Osteocyte (in vitro differentiated cells): ENCODE measurements around the gene RHCE. TPM values are rescaled to one million over a fixed set of nuclear protein-coding genes. Genes with fewer than 3 reads are reported as not detected.
"Not testable (repeated sequence)": the region's sequence is repeated elsewhere in the genome, so short reads cannot be mapped to it uniquely, and the experiment has no call there.

Experiments
- DNase-seq: peaks from one replicate; pipeline ENCODE4 v3.0.0; 2021; ENCODE audit warnings: mixed read lengths; ENCODE audit not compliant: unreplicated experiment; ENCODE audit errors: extremely low spot score
- H3K27ac Mint-ChIP-seq: one replicate; pipeline ENCODE4 v1.8.0; 2021; ENCODE audit warnings: mild to moderate bottlenecking, mixed read lengths; ENCODE audit not compliant: unreplicated experiment
- H3K27me3 Mint-ChIP-seq: one replicate; pipeline ENCODE4 v1.8.0; 2021; ENCODE audit warnings: mixed read lengths; ENCODE audit not compliant: unreplicated experiment
- H3K36me3 Mint-ChIP-seq: one replicate; pipeline ENCODE4 v1.8.0; 2021; ENCODE audit warnings: mixed read lengths; ENCODE audit not compliant: unreplicated experiment
- H3K4me1 Mint-ChIP-seq: one replicate; pipeline ENCODE4 v1.8.0; 2021; ENCODE audit warnings: mixed read lengths; ENCODE audit not compliant: unreplicated experiment
- H3K4me3 Mint-ChIP-seq: one replicate; pipeline ENCODE4 v1.8.0; 2021; ENCODE audit warnings: mild to moderate bottlenecking, moderate library complexity, mixed read lengths; ENCODE audit not compliant: unreplicated experiment
- H3K9me3 Mint-ChIP-seq: one replicate; pipeline ENCODE4 v1.8.0; 2021; ENCODE audit warnings: mixed read lengths; ENCODE audit not compliant: unreplicated experiment
- CTCF ChIP-seq: fragments of 200-600 bp; sonication (generic); IDR thresholded peaks from 2 replicates; pipeline ENCODE4 v1.5.0; 2021; ENCODE audit warnings: antibody characterized with exemption, mild to moderate bottlenecking, moderate library complexity
- total RNA-seq: library from RNA; stranded (reverse); gene quantifications from 2 replicates; pipeline ENCODE4 v1.2.1, GENCODE V29; 2021

Gene RHCE
- total RNA-seq, 1 donor from 2014 or later, result 0.40 TPM

DNA sequence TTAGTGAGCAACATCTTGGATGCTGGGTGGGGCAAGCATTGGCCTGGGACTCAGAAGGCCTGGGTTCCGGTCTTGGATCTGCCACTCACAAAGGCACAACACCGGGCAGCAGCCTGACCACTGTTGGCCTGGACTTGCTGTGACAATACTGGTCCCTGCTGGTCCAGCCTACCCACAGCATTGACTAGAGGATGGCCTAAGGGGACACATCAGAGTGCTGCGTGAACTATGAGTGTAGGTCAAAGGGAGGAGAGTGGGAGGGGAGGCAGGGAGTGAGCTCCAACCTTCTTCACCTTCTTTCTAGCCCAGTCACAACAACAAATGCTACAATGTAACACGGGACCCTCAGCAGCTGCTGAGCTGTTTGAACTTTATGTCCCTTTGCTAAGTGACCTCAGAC, 51.4 kb downstream of the RHCE start:
- H3K4me3 Mint-ChIP-seq, result no peak overlapping the region
- no peak for TF ChIP-seq CTCF
- DNase-seq, result peak; percentile 53
- peaks cover 15% of the 10 kb centered on the region for H3K4me1 Mint-ChIP-seq
- no peak overlapping the region for H3K27ac Mint-ChIP-seq
- H3K9me3 Mint-ChIP-seq, result no peaks in the 10 kb centered on the region
- H3K27me3 Mint-ChIP-seq, result no peaks in the 10 kb centered on the region
- no peaks in the 10 kb centered on the region for H3K36me3 Mint-ChIP-seq

GRCh38 chr1:25362634-25363559, 57.7 kb downstream of the RHCE start:
- Mint-ChIP-seq H3K36me3 (peaks cover 27% of the 10 kb centered on the region), H3K4me1 (peaks cover 18% of the 10 kb centered on the region)
- H3K9me3 Mint-ChIP-seq, H3K4me3 Mint-ChIP-seq, DNase-seq, H3K27me3 Mint-ChIP-seq, H3K27ac Mint-ChIP-seq: not testable (repeated sequence)

DNA sequence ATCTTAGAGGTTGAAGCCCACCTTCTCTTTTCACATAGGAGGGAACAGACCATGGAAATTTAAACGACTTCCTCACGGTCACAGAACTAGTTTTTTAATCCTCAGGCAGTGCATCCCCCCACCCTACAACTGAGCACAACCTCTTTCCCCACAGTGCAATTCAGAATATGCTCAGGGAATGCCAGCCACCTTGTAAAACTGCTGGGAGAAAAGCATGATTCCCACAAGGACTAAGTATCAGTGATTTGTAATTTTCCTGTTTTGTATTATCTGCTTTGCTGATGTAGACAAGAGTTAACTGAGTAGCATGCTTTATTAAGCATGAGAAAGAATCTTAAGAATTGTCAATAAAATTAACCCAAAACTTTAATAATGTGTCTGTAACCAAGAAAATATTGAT, 58.7 kb downstream of the RHCE start:
- Mint-ChIP-seq H3K4me1 (peaks cover 18% of the 10 kb centered on the region), H3K36me3 (peaks cover 31% of the 10 kb centered on the region), H3K27ac (no peak overlapping the region), H3K9me3 (no peaks in the 10 kb centered on the region), H3K27me3 (no peaks in the 10 kb centered on the region), H3K4me3 (no peak overlapping the region)
- no peak for DNase-seq
- no peak for TF ChIP-seq CTCF

DNA sequence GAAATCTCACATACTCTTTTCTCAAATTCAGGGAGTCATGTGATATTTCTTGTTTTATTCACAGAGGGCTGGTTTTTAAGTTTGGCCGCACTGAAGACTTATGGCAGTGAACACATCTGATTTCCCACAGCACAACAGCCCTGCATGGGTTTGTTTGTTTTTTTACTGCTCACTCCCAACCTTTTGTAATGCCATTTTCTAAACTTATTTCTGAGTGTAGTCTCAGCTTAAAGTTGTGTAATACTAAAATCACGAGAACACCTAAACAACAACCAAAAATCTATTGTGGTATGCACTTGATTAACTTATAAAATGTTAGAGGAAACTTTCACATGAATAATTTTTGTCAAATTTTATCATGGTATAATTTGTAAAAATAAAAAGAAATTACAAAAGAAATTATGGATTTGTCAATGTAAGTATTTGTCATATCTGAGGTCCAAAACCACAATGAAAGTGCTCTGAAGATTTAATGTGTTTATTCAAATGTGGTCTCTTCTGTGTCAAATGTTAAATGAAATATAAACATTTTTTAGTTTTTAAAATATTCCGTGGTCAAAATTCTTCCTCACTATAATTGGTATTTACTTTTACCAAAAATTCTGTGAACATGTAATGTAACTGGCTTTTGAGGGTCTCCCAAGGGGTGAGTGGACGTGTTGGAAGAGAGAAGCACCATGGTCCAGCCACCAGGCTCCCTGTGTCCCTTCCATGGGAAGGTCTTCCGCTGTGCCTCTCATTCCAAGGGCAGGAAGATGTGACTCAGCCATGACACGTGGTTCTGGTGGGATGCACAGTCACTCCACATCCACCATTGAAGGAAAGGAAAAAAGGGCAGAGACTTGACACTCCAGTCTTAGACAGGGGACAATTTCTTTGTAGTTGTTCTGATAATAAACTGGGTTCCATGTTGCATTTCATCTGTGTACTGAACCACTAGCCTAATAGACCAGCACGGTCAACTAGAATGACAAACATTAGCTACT, 59.7 kb downstream of the RHCE start:
- Mint-ChIP-seq H3K27ac (peak overlapping the region; percentile 74), H3K9me3 (no peaks in the 10 kb centered on the region), H3K4me1 (peaks cover 19% of the 10 kb centered on the region), H3K36me3 (peaks cover 40% of the 10 kb centered on the region), H3K4me3 (no peak overlapping the region), H3K27me3 (no peaks in the 10 kb centered on the region)
- TF ChIP-seq CTCF, result no peak
- DNase-seq, result no peak

DNA sequence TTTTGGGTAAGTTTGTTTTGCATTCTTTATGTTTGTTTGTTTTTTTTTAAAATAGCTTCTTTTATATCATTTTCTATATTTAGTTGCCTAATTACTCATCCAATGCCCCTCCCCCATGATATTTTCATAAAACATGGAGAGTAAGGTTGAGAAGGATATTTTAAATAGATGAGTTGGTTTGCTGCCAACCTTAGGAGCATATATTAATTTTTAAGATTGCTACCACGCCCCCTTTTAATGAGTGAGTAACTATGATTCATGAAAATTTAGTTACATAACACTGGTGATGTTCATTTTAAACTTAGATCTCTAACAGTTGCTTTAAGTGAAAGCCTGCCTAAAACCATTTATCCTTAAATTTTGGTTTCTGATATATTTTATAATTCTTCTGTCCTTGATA, 63.8 kb downstream of the RHCE start:
- Mint-ChIP-seq H3K4me1 (peaks cover 17% of the 10 kb centered on the region), H3K4me3 (no peak overlapping the region), H3K27ac (no peak overlapping the region), H3K36me3 (peaks cover 53% of the 10 kb centered on the region), H3K27me3 (no peaks in the 10 kb centered on the region), H3K9me3 (no peaks in the 10 kb centered on the region)
- DNase-seq, result no peak
- TF ChIP-seq CTCF, result no peak
